Hepatocyte (in vitro differentiated cells): ENCODE data around the gene EEIG2. TPM values are rescaled to one million over a fixed set of nuclear protein-coding genes. Genes with fewer than 3 reads are reported as not detected.

ENCODE experiments used
- DNase-seq: peaks from one replicate; pipeline ENCODE4 v3.0.0-alpha.2; 2016; ENCODE audit warnings: low spot score
- H2AFZ ChIP-seq: fragments of 200-600 bp; sonication (generic); 2 replicates; pipeline ENCODE4 v1.6.0; 2016; ENCODE audit warnings: antibody characterized with exemption, mild to moderate bottlenecking
- H3K27ac ChIP-seq: fragments of 200-600 bp; sonication (generic); 2 replicates; pipeline ENCODE4 v1.5.1; 2016; ENCODE audit warnings: mild to moderate bottlenecking
- H3K27me3 ChIP-seq: fragments of 200-600 bp; sonication (generic); 2 replicates; pipeline ENCODE4 v1.6.1; 2016
- H3K36me3 ChIP-seq: fragments of 200-600 bp; sonication (generic); replicated peaks from 2 replicates; pipeline ENCODE4 v1.5.1; 2016; ENCODE audit warnings: low read depth; ENCODE audit not compliant: insufficient read depth
- H3K4me1 ChIP-seq: fragments of 200-600 bp; sonication (generic); 2 replicates; pipeline ENCODE4 v1.5.1; 2016; ENCODE audit warnings: mild to moderate bottlenecking, moderate library complexity; ENCODE audit not compliant: insufficient read depth
- H3K4me2 ChIP-seq: fragments of 200-600 bp; sonication (generic); 2 replicates; pipeline ENCODE4 v1.6.0; 2016
- H3K4me3 ChIP-seq: fragments of 200-600 bp; sonication (generic); 2 replicates; pipeline ENCODE4 v1.5.1; 2016; ENCODE audit warnings: mild to moderate bottlenecking
- H3K79me2 ChIP-seq: fragments of 200-600 bp; sonication (generic); 2 replicates; pipeline ENCODE4 v1.6.0; 2017; ENCODE audit warnings: mild to moderate bottlenecking
- H3K9me2 ChIP-seq: fragments of 200-600 bp; sonication (generic); replicated peaks from 2 replicates; pipeline ENCODE4 v1.6.0; 2017; ENCODE audit warnings: mild to moderate bottlenecking; ENCODE audit not compliant: insufficient read depth
- H3K9me3 ChIP-seq: fragments of 200-600 bp; sonication (generic); 2 replicates; pipeline ENCODE4 v1.5.1; 2016; ENCODE audit warnings: low read depth, mild to moderate bottlenecking
- H4K20me1 ChIP-seq: fragments of 200-600 bp; sonication (generic); 2 replicates; pipeline ENCODE4 v1.6.0; 2016; ENCODE audit warnings: mild to moderate bottlenecking; ENCODE audit not compliant: insufficient read depth, poor library complexity, severe bottlenecking
- EZH2 ChIP-seq: fragments of 200-600 bp; sonication (generic); IDR thresholded peaks from 2 replicates; pipeline ENCODE4 v1.6.1; 2016; ENCODE audit warnings: antibody characterized with exemption, mild to moderate bottlenecking, borderline replicate concordance
- EZH2phosphoT487 ChIP-seq: fragments of 200-600 bp; sonication (generic); IDR thresholded peaks from one replicate; pipeline ENCODE4 v1.6.1; 2018; ENCODE audit warnings: antibody characterized with exemption, mild to moderate bottlenecking, low read depth, moderate library complexity; ENCODE audit not compliant: unreplicated experiment, severe bottlenecking
- WGBS: methylation state at CpG from one replicate; pipeline ENCODE4 v1.1.6; 2016; ENCODE audit warnings: low lambda C conversion rate; ENCODE audit errors: missing lambda C conversion rate; 5-methylcytosine and 5-hydroxymethylcytosine counted together
- polyA plus RNA-seq: library from polyadenylated mRNA; unstranded; fragments of >200 nt; fragmentation: Nextera tagmentation; extraction: Ambion mirVana; gene quantifications from 2 replicates; pipeline ENCODE4 v1.2.1, GENCODE V29; 2016
- total RNA-seq: library from RNA; depleted of rRNA; stranded (reverse); fragments of >200 nt; gene quantifications from 2 replicates; pipeline ENCODE4 v1.2.3, GENCODE V29; 2014
- TF ChIP-seq, protein P1 (sequence below): fragments of 200-600 bp; sonication (generic); IDR thresholded peaks from 2 replicates; pipeline ENCODE4 v1.5.1; 2016; ENCODE audit warnings: antibody characterized with exemption, mild to moderate bottlenecking; ENCODE audit not compliant: poor library complexity

The EEIG2 gene
- total and polyA plus RNA-seq, 2 experiments from 2014 or later, result 5.1 to 16.0 TPM

DNA sequence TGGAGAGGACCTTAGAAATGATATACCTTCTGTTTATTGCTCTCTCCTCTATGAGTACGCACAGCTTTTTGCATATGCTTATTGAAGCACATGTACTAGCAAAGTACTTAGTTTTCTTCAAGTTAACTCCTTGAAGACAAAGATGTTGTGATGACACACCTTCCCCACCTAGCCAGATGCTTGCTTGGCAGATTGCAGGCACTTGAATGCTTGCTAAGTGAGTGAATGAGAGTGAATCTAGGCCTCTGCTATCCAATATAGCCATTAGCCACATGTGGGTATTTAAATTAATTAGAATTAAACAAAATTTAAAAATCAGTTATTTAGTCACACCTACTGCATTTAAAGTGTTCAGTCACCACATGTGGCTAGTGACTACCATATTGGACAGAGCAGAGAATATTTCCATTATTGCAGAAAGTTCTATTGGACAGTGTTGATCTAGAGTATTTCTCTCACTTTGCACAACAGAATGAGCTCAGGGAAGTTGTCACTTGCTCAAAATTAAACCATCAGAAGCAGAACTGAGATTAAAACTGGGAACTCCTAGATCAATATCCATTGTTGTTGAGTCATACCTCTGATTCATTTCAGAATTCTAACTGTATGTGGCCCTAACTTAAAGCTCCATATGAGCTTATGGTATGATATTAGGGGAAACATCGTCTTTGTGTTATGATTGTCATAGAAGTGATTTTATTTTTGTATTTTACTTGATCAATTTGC is 8.6 kb upstream of the EEIG2 start:
- Histone ChIP-seq H3K9me3 (no peaks in the 10 kb centered on the region), H3K4me2 (no peak overlapping the region), H3K27ac (no peak overlapping the region), H3K36me3 (no peaks in the 10 kb centered on the region), H4K20me1 (no peaks in the 10 kb centered on the region), H3K4me1 (no peaks in the 10 kb centered on the region), H3K9me2 (no peaks in the 10 kb centered on the region), H3K4me3 (no peak overlapping the region), H2AFZ (no peak overlapping the region), H3K27me3 (no peaks in the 10 kb centered on the region), H3K79me2 (no peaks in the 10 kb centered on the region)
- 86% methylated on average over 2 of the region's 2 CpGs for WGBS
- no peak for DNase-seq
- TF ChIP-seq, protein P1, sequence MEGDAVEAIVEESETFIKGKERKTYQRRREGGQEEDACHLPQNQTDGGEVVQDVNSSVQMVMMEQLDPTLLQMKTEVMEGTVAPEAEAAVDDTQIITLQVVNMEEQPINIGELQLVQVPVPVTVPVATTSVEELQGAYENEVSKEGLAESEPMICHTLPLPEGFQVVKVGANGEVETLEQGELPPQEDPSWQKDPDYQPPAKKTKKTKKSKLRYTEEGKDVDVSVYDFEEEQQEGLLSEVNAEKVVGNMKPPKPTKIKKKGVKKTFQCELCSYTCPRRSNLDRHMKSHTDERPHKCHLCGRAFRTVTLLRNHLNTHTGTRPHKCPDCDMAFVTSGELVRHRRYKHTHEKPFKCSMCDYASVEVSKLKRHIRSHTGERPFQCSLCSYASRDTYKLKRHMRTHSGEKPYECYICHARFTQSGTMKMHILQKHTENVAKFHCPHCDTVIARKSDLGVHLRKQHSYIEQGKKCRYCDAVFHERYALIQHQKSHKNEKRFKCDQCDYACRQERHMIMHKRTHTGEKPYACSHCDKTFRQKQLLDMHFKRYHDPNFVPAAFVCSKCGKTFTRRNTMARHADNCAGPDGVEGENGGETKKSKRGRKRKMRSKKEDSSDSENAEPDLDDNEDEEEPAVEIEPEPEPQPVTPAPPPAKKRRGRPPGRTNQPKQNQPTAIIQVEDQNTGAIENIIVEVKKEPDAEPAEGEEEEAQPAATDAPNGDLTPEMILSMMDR, result no peak
- no peak for TF ChIP-seq EZH2phosphoT487
- no peak for TF ChIP-seq EZH2

DNA sequence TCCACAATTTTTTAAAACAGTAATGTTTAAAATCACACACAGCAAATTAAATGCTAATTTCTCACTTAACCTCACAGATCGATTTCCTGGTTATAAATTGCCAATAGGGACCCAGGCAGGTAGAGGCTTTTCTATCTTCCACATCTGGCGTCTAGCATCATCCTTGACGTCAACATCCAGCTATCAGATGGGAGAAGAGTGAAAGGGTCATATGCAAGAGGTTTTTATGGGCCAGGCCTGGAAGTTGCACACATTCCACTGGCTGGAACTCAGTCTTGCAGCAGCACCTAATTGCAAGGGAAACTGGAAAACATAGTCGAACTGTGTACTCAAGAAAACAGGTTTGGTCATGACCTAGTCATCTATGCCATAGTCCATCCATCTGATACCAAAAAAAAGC is 6.0 kb upstream of the EEIG2 start:
- WGBS, result 61% methylated on average over 4 of the region's 4 CpGs
- TF ChIP-seq EZH2phosphoT487, result no peak
- TF ChIP-seq, protein P1, result no peak
- TF ChIP-seq EZH2, result no peak
- H4K20me1 ChIP-seq, result no peaks in the 10 kb centered on the region
- H3K4me1 ChIP-seq, result no peaks in the 10 kb centered on the region
- H3K4me2 ChIP-seq, result no peak overlapping the region
- H3K27me3 ChIP-seq, result no peaks in the 10 kb centered on the region
- DNase-seq, result no peak
- H3K4me3 ChIP-seq, result no peak overlapping the region
- no peaks in the 10 kb centered on the region for H3K9me2 ChIP-seq
- no peaks in the 10 kb centered on the region for H3K9me3 ChIP-seq
- no peak overlapping the region for H3K27ac ChIP-seq
- no peaks in the 10 kb centered on the region for H3K79me2 ChIP-seq
- no peaks in the 10 kb centered on the region for H3K36me3 ChIP-seq
- no peak overlapping the region for H2AFZ ChIP-seq

DNA sequence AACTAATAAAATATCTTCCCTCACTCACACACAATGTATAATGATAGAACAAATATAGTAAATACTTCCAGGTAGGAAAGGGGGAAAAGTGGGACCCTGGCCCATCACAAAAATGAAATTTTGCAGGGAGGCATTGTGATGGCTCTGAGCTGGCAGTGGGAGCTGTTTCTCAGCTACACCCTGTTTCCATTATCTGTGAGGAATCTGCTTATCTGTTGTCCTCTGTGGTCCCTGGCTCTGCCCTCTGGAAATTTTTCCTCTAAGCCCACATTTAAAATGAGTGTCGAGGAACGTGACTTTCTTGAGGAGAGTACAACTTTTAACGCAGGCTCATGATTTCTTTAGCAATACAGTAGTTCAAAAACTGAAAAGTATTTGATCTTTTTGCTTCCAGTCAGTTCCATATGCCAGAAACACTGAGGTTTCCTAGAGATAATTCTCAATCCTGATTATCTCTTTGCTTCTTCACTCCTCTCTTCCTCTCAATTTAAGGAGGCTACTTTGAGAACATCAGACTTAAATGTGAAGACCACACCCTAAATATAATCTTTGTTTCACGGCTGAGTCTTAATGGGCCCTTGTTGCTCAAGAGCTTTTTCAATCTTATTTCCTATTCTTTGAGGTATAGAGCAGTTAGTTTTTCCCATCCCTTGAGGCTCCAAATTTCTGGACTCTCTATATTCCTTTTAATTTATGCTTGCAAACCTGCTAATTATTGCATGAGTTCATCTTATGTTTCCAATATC is 5.0 kb upstream of the EEIG2 start:
- Histone ChIP-seq H3K4me3 (no peak overlapping the region), H3K27ac (no peak overlapping the region), H4K20me1 (no peaks in the 10 kb centered on the region), H3K4me2 (no peak overlapping the region), H3K79me2 (no peaks in the 10 kb centered on the region), H3K9me3 (no peaks in the 10 kb centered on the region), H3K36me3 (no peaks in the 10 kb centered on the region), H2AFZ (no peak overlapping the region), H3K4me1 (no peaks in the 10 kb centered on the region), H3K9me2 (no peaks in the 10 kb centered on the region), H3K27me3 (no peaks in the 10 kb centered on the region)
- no peak for TF ChIP-seq EZH2phosphoT487
- TF ChIP-seq EZH2, result no peak
- TF ChIP-seq, protein P1, result no peak
- no peak for DNase-seq
- WGBS, result 45% methylated on average over 4 of the region's 4 CpGs
